HG03064 (cell line): ENCODE results near the gene ACOX1.
A peak's percentile ranks its signal among the peaks of the same experiment; 100 is the strongest.

Source experiments
- ATAC-seq: cut with Tn5 transposase; IDR thresholded peaks from one replicate; pipeline ENCODE4 v1.9.1; 2021; ENCODE audit warnings: low read depth; ENCODE audit not compliant: unreplicated experiment

Gene ACOX1

GRCh38 chr17:75978938-75979704 lies at the start of gene ACOX1, which contains the start of gene TEN1:
Gene ACOX1, minus strand, starts transcription at chr17:75979166. Its CDS starts 93 bp downstream, at chr17:75979073.
Gene TEN1, plus strand, starts transcription at chr17:75979240. Its CDS starts 6,953 bp downstream, at chr17:75986193.
- peak; percentile 84 for ATAC-seq

- no peak for ATAC-seq
Measured at GRCh38 chr17:76027159-76027839, 48.3 kb upstream of the ACOX1 start, which contains the start of gene EVPL. Gene EVPL, minus strand, starts transcription at chr17:76027306. Its CDS starts 108 bp downstream, at chr17:76027198.

DNA sequence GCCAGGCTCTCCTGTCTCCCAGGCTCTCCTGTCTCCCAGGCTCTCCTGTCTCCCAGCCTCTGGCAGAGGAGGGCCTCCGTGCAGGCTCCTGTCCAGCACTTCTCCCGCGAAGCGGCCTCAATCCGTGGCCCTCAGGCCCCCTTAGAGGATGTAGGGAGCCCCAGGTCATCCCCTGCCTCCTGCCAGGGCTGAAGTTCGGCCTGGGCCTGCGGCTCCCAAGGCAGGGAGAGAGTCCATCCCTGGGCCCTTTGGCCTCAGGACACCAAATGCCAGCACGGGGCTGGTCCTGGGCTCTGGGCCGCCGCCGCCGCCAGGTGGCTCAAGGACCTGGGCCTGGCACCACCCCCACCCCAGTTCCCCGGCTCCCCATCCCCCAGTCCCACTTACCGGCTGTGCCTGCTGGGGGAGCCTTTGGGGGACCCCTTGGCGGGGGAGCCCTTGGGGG lies 47.8 kb upstream of the ACOX1 start:
- no peak for ATAC-seq

- ATAC-seq: no peak
Measured at GRCh38 chr17:76025294-76025693, 46.3 kb upstream of the ACOX1 start.

- no peak for ATAC-seq
Measured at GRCh38 chr17:76024353-76024752, 45.4 kb upstream of the ACOX1 start.

- no peak for ATAC-seq
Measured at GRCh38 chr17:76023900-76024237, 44.9 kb upstream of the ACOX1 start.

DNA sequence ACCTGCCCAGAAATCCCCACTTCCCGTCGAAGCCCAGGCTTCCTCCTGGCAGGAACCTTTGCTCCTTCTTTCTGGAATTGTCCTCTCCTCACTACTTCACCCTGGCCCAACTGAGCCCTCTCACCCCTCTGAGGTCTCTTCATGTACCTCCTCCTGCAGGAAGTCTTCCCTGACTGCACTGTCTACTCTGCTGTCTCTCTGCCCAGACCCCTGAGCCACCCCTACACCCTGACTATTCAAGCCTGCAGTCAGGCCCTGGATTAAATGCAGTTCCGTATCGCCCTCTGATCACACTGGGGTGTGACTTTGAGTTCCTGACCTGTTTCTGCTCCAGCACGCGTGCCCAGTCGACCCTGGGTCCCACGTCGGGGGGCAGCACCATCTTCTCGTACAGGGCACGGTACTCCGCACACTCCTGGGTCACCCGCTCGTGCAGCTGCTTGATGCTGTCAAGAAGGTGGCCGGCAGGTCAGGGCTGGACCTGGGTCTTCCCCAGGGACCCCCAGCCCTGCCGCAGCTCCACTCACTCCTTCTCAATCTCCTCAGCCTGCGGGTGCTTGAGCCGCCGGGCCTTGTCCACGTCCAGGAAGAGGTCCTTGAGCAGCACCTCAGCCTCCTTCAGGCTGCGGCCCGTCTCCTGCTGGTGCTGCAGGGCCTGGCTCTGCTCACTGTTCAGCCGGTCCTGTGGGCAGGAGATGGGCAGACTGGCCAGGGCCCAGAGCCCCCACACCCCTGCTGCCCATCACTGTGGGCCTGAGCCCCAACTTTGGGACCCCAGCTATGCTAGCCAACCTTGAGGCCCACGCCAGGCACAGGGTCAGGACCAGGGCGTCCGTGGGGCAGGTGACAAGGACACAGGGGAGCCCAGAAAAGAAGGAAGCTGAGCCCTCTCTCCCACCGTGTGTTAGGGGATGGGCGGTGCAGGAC lies 44.3 kb upstream of the ACOX1 start:
- ATAC-seq: no peak

DNA sequence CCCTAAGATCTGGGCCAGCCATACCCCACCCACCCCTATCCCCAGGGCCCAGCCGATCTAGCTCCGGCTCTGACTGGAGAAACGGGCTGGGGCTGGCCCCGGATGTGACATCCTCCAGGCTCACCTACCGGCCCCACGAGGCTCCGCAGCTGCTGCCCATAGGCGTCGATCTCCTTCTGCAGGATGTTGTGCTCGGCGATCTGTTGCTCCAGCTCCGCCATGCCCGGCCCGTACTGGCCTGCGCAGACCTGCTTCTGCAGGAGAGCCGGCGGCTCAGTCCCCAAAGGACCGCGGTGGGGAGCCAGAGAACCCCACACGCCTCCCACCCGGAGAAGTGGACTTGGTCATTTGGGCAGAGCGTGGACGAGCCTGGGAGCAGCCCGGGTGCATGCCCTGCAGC lies 43.3 kb upstream of the ACOX1 start:
- ATAC-seq: no peak

GRCh38 chr17:76019833-76020467 lies 41.0 kb upstream of the ACOX1 start:
- ATAC-seq: no peak

DNA sequence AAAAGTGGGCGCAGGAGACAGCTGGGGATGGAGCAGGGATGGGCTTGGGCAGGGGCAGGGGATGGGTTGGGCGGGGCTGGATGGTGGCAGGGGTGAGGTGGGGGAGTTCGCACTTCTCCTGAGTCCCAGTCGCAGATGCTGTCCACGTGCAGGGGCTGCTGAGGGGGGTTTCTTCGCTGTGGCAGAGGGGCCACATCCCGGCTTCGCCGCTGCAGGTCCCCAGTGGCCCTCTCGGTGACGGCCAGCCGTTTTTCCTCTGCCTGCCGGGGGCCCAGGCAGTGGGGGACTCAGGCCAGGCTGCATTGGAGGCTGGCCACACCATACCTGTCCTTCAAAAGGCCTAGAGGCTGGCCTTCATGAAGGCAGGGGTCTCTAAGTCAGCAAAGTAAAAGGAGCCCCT lies 39.8 kb upstream of the ACOX1 start:
- ATAC-seq: no peak

GRCh38 chr17:76018340-76018680 lies 39.3 kb upstream of the ACOX1 start:
- ATAC-seq: no peak

DNA sequence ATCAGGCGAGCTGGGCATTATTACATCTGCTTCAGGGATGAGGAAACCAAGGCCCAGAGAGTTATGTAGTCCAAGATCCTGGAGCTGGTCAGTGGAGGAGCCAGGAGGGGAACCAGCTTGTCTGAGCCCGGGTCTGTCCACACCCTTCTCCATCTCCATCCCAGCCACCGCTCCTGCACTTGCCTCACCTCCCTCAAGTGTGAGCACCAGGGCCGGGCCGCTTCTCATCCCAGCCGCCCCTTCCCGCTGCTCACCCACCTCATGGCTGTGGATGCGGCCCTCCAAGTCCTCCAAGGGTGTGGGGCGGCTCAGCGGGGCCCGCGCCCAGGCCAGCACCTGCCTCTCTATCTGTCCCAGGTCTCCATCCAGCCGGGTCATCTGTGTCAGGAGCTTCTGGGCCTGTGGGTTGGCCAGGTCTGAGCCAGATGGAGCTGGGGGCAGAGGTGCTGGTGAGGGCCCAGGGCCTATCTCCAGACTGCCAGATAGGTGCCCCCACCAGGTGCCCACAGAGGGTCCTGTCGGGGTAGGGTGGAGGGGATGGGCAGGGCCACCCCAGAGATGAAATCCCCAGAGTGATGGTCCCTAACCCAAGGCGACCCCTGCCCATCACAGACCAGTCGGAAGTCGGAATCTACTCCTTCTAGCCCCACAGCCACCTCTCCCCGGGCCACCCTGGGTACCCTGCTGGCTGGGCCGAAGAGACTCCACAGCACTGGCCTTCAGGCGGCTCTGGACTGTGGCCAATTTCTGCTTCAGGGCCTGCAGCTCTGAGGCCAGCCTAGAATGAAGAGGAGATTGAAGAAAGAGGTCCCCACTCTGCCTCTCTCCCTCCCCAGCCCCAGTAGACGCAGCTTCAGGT lies 38.7 kb upstream of the ACOX1 start:
- no peak for ATAC-seq

- no peak for ATAC-seq
Measured at GRCh38 chr17:76014925-76015261, 35.9 kb upstream of the ACOX1 start.

DNA sequence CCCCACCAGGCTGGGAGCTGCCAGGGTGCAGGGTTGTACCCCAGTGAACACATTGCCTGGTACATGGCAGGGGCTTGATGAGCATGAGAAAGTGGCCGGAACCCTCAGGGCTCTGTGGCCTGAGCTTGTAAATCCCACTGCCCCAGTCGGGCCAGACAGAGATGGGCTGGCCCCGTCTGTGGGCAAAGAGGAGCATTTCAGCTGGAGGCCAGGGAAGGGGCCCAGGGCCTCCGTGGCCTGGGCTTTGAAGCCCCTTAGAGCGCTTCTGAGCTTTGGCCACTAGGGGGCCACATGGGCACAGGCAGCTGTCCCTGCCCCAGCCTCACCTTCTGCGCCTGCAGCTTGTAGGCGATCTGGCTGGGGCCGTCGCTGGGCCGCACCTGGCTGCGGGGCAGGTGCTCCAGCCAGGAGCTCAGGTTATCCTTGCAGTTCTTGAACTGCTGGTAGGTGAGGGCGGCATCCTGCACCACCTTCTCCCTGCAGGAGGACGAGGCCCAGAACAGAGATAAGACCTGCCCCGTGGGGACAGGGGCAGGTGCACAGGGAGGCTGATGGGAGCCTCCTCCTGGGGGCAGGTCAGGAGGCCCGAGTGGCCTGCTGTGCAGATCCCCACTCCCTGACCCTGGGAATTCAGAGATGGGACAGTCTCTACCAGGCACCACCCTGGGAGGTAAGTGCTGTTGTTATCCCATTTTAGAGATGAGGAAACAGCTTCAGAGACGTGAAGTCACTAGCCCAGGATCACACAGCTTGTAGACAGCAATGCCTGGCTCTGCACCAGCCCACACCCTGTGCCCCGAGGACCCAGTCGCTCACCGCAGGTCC lies 35.3 kb upstream of the ACOX1 start:
- ATAC-seq: no peak

- no peak for ATAC-seq
Measured at GRCh38 chr17:76013377-76013932, 34.5 kb upstream of the ACOX1 start.

GRCh38 chr17:76011951-76012350 lies 33.0 kb upstream of the ACOX1 start:
- no peak for ATAC-seq

- no peak for ATAC-seq
Measured at GRCh38 chr17:76009969-76010661, 31.1 kb upstream of the ACOX1 start.

- no peak for ATAC-seq
Measured at GRCh38 chr17:76009447-76009846, 30.5 kb upstream of the ACOX1 start.
